Esophagus muscularis mucosa (tissue), 3 donors: ENCODE data around the gene PGAM2.
"Not testable (repeated sequence)": the region's sequence is repeated elsewhere in the genome, so short reads cannot be mapped to it uniquely, and the experiment has no call there.

Experiments used
- CTCF ChIP-seq, 3 experiments: fragments of 200-600 bp in 2 of 3; fragments of 450-650 bp in 1 of 3; sonication (generic) in 2 of 3; IDR thresholded peaks; one replicate each; pipeline ENCODE4 v1.5.1; 2017 to 2019; ENCODE audit warnings: antibody characterized with exemption in 3 of 3, mild to moderate bottlenecking in 2 of 3, moderate library complexity in 1 of 3
- POLR2A ChIP-seq: fragments of 450-650 bp; IDR thresholded peaks from one replicate; pipeline ENCODE4 v1.6.1; 2017; ENCODE audit warnings: antibody characterized with exemption, moderate library complexity, mild to moderate bottlenecking, low read depth

- not testable (repeated sequence) for TF ChIP-seq POLR2A; CTCF (IDR thresholded peaks at IDR 0.05)
Measured at GRCh38 chr7:44032031-44032430, 33.3 kb downstream of the PGAM2 start.
